Esophagus muscularis mucosa (tissue), 4 donors: ENCODE data around the gene OR5D14. TPM values are rescaled to one million over a fixed set of nuclear protein-coding genes. Genes with fewer than 3 reads are reported as not detected.

Source experiments
- DNase-seq: peaks from one replicate; pipeline ENCODE4 v3.0.0-alpha.2; 2017; ENCODE audit errors: extremely low spot score
- H3K27ac ChIP-seq, 4 donors: fragments of 200-600 bp; sonication (generic); replicated peaks in 1 of 4; 1 replicate in 3 of 4; 2 replicates in 1 of 4; pipeline ENCODE4 v1.5.1; 2016 to 2019; ENCODE audit warnings: mild to moderate bottlenecking in 1 of 4
- H3K27me3 ChIP-seq, 4 donors: fragments of 200-600 bp; sonication (generic); one replicate each; pipeline versions ENCODE4 v1.5.1 to v1.6.0; 2016 to 2019
- H3K36me3 ChIP-seq, 4 donors: fragments of 200-600 bp; sonication (generic); one replicate each; pipeline ENCODE4 v1.5.1; 2016 to 2019
- H3K4me1 ChIP-seq, 4 donors: fragments of 200-600 bp; sonication (generic); one replicate each; pipeline ENCODE4 v1.5.1; 2016 to 2019
- H3K4me3 ChIP-seq, 4 donors: fragments of 200-600 bp; sonication (generic); 1 replicate in 2 of 4; 2 replicates in 2 of 4; pipeline ENCODE4 v1.5.1; 2016 to 2019; ENCODE audit warnings: mild to moderate bottlenecking in 4 of 4, moderate library complexity in 1 of 4
- H3K9me3 ChIP-seq, 4 donors: fragments of 200-600 bp; sonication (generic); 1 replicate in 3 of 4; 2 replicates in 1 of 4; pipeline ENCODE4 v1.5.1; 2016 to 2019
- CTCF ChIP-seq, 3 experiments: fragments of 200-600 bp in 2 of 3; fragments of 450-650 bp in 1 of 3; sonication (generic) in 2 of 3; IDR thresholded peaks; one replicate each; pipeline ENCODE4 v1.5.1; 2017 to 2019; ENCODE audit warnings: antibody characterized with exemption in 3 of 3, mild to moderate bottlenecking in 2 of 3, moderate library complexity in 1 of 3
- EP300 ChIP-seq: sonication (generic); formaldehyde crosslinking; IDR thresholded peaks from one replicate; pipeline ENCODE4 v1.6.1; 2017; ENCODE audit warnings: antibody characterized with exemption
- POLR2A ChIP-seq: fragments of 450-650 bp; IDR thresholded peaks from one replicate; pipeline ENCODE4 v1.6.1; 2017; ENCODE audit warnings: antibody characterized with exemption, moderate library complexity, mild to moderate bottlenecking, low read depth
- POLR2AphosphoS5 ChIP-seq, 2 donors: sonication (generic); formaldehyde crosslinking; IDR thresholded peaks; one replicate each; pipeline ENCODE4 v1.6.1; 2017; ENCODE audit warnings: antibody characterized with exemption in 2 of 2
- WGBS: methylation state at CpG from one replicate; pipeline ENCODE4 v1.1.5; 2018; 5-methylcytosine and 5-hydroxymethylcytosine counted together
- intact Hi-C: fragments of 100-400 bp; cut with DNase I; formaldehyde crosslinking; loops from one replicate; pipeline ENCODE4 v1.15.1; 2023
- total RNA-seq, 4 donors: library from RNA; depleted of rRNA; stranded (reverse); fragments of >200 nt; gene quantifications; one replicate each; pipeline versions ENCODE4 v1.1.0 to v1.2.1, GENCODE V29; 2016

OR5D14 gene
- not detected for total RNA-seq

GRCh38 chr11:55795256-55795655 is at the start of gene OR5D14:
TSS of gene OR5D14 (plus strand) at chr11:55795556. CDS start at chr11:55795556, 0 bp downstream.
- no peaks in the 10 kb centered on the region for H3K9me3 ChIP-seq
- no peaks in the 10 kb centered on the region for H3K27me3 ChIP-seq
- TF ChIP-seq POLR2A (no peak), EP300 (no peak), POLR2AphosphoS5 (IDR thresholded peaks at IDR 0.05) (no peak), CTCF (IDR thresholded peaks at IDR 0.05) (no peak)
- intact Hi-C loops: no loop called here
- no peak for DNase-seq
- H3K27ac ChIP-seq: no peak within 1 kb of the TSS
- no peaks in the 10 kb centered on the region for H3K4me1 ChIP-seq
- H3K36me3 ChIP-seq: no peaks in the 10 kb centered on the region
- no peak within 1 kb of the TSS for H3K4me3 ChIP-seq

GRCh38 chr11:55773138-55773537 is 22.2 kb upstream of the OR5D14 start, which contains the start of gene OR5D13:
TSS of gene OR5D13 (plus strand) at chr11:55773438. CDS start at chr11:55773438, 0 bp downstream.
- TF ChIP-seq POLR2A (no peak), EP300 (no peak), CTCF (IDR thresholded peaks at IDR 0.05) (no peak), POLR2AphosphoS5 (IDR thresholded peaks at IDR 0.05) (no peak)
- Histone ChIP-seq H3K4me1 (no peaks in the 10 kb centered on the region), H3K36me3 (no peaks in the 10 kb centered on the region), H3K27ac (no peak within 1 kb of the TSS), H3K9me3 (peaks cover 0 to 5% (median 0%) of the 10 kb centered on the region in 4 donors), H3K4me3 (no peak within 1 kb of the TSS), H3K27me3 (no peaks in the 10 kb centered on the region)
- intact Hi-C loops: no loop called here
- no peak for DNase-seq

- intact Hi-C loops: no loop called here
- no peak for DNase-seq
- H3K27me3 ChIP-seq: no peaks in the 10 kb centered on the region
- H3K9me3 ChIP-seq: no peaks in the 10 kb centered on the region
- H3K36me3 ChIP-seq: no peaks in the 10 kb centered on the region
- no peak for TF ChIP-seq POLR2AphosphoS5 (IDR thresholded peaks at IDR 0.05)
- no peak for TF ChIP-seq EP300
- TF ChIP-seq CTCF (IDR thresholded peaks at IDR 0.05): no peak
- no peak for TF ChIP-seq POLR2A
- 77% methylated on average over 1 of the region's 1 CpG for WGBS
- no peaks in the 10 kb centered on the region for H3K4me1 ChIP-seq
- H3K27ac ChIP-seq: no peak overlapping the region
- no peak overlapping the region for H3K4me3 ChIP-seq
These were observed 3.8 kb upstream of the OR5D14 start for GRCh38 chr11:55791606-55792005.

- no peaks in the 10 kb centered on the region for H3K27me3 ChIP-seq
- intact Hi-C loops: no loop called here
- no peaks in the 10 kb centered on the region for H3K9me3 ChIP-seq
- TF ChIP-seq POLR2AphosphoS5 (IDR thresholded peaks at IDR 0.05) (no peak), CTCF (IDR thresholded peaks at IDR 0.05) (no peak), EP300 (no peak), POLR2A (no peak)
- no peaks in the 10 kb centered on the region for H3K36me3 ChIP-seq
- WGBS: 48% methylated on average over 2 of the region's 2 CpGs
- DNase-seq: no peak
- no peak overlapping the region for H3K4me3 ChIP-seq
- no peaks in the 10 kb centered on the region for H3K4me1 ChIP-seq
- no peak overlapping the region for H3K27ac ChIP-seq
These were observed 2.0 kb upstream of the OR5D14 start for GRCh38 chr11:55793321-55793720.

GRCh38 chr11:55806248-55806647 is 10.9 kb downstream of the OR5D14 start:
- H3K27me3 ChIP-seq: no peaks in the 10 kb centered on the region
- WGBS: 83% methylated on average over 1 of the region's 1 CpG
- H3K9me3 ChIP-seq: peaks cover 0 to 4% (median 0%) of the 10 kb centered on the region in 4 donors
- DNase-seq: no peak
- H3K27ac ChIP-seq: no peak overlapping the region
- no peak overlapping the region for H3K4me3 ChIP-seq
- TF ChIP-seq EP300: no peak
- no peak for TF ChIP-seq POLR2A
- no peak for TF ChIP-seq CTCF (IDR thresholded peaks at IDR 0.05)
- H3K36me3 ChIP-seq: no peaks in the 10 kb centered on the region
- intact Hi-C loops: no loop called here
- no peaks in the 10 kb centered on the region for H3K4me1 ChIP-seq
